ENCODE results near the gene RIMBP2. TPM values are rescaled to one million over a fixed set of nuclear protein-coding genes. Genes with fewer than 3 reads are reported as not detected.

RIMBP2 gene
- total RNA-seq, 1 experiment from 2014 or later: not detected

- DNase-seq (ENCODE audit: low read depth): no peak
These were observed 225.4 kb downstream of the RIMBP2 start for GRCh38 chr12:130490674-130491073.

DNA sequence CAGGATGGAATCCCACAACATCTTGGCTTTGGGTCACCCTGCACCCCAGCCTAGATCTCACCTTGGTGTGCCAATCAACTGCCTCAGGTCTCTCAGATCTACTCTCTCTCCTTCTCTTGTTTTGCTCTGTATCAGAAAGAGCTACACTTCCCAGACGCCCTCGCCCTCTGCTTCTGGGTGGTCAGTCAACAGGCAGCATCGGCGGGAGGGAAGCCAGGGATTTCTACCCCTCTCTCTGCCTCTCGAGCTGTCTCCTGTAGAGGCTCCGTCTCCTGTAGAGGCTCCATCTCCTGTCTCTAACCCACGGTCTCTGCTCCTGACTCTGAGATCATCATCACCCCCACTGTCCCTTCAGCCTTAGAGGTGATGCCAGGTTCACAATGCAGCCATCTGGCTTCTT lies 226.8 kb downstream of the RIMBP2 start:
- no peak for DNase-seq (ENCODE audit: low read depth)

DNA sequence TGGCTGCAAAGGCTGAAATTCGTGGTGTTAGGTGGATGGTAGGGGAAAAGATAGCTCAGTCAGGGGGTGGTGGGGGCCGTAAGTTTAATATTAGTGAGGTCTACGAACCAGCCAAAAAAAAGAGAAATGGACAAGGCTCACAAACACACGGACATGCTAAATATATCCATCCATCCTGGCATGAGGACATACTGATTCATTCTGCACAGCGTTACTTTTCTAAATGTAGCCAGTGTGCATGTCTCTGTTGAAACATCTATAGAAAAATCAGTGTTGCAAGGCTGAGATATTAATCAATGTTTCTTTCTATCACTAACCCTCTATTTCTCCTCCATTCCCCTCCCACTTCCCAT lies 227.8 kb downstream of the RIMBP2 start:
- DNase-seq (ENCODE audit: low read depth): no peak

DNA sequence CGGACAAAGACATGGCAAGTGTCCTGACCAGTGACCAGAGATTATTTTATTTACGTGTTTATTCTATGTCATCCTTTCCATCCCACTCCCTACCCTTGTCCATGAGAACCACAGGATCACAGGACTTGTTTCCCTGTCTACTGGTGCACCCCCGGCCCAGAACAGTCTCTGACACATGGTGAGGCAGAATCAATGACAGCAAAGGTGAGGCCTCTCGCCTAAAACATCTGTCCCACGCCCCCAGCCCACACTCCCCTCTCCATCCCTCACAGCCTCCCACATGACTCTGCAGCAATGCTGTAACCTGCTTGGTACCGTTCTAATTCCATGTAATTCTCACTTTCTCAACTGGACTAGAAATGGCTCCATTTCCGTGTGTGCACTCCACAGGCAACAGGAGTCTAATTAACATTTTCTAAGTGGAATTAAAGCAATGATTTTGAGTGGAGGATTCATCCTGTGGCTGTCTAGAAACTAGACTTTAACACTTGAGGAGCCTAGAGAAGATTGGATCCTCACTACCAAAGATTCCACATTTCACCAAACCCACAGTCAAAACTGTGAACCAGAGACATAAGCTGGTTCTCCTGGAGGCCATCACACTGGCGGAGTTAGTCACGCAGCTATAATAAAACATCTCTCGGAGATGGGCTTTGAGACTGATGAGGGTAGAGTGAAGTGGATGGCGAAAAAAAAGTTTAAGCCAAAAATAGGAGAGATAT lies 228.3 kb downstream of the RIMBP2 start:
- no peak for DNase-seq (ENCODE audit: low read depth)

DNA sequence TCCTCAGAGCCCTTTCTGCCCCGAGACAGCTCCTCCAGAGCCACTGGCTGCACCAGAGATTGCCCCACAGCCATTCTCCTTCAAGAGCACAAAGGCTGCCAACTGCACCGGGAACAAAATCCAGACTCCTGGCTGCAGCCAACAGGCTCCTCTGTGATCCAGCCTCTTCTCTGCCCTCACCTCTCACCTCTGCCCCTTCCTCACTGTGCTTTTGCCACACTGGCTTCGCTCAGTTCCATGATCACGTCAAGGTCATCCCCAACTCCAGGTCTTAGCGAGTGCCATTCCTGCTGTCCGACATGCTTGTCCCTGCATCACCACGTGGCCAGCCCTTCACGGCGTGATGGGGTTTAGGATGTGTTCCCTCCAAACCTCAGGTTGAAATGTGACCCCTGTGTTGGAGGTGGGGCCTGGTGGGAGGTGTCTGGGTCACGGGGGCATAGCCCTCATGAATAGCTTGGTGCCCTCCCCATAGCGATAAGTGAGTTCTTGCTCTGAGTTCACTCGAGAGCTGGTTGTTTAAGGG lies 229.1 kb downstream of the RIMBP2 start:
- no peak for DNase-seq (ENCODE audit: low read depth)

DNA sequence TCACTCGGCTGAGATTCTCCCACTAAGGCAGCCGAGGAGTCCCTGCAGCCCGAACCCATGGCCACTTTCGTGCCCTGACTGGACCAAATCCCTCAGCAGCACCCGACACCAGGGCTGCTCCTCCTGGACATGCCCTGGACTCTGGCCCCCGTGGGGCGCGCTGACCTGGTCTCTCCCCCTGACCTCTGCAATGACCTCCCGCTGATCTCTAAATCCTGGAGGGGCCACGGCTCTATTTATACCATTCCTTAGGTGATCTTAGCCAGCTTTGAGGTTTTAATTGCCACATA lies 230.0 kb downstream of the RIMBP2 start:
- no peak for DNase-seq (ENCODE audit: low read depth)

DNA sequence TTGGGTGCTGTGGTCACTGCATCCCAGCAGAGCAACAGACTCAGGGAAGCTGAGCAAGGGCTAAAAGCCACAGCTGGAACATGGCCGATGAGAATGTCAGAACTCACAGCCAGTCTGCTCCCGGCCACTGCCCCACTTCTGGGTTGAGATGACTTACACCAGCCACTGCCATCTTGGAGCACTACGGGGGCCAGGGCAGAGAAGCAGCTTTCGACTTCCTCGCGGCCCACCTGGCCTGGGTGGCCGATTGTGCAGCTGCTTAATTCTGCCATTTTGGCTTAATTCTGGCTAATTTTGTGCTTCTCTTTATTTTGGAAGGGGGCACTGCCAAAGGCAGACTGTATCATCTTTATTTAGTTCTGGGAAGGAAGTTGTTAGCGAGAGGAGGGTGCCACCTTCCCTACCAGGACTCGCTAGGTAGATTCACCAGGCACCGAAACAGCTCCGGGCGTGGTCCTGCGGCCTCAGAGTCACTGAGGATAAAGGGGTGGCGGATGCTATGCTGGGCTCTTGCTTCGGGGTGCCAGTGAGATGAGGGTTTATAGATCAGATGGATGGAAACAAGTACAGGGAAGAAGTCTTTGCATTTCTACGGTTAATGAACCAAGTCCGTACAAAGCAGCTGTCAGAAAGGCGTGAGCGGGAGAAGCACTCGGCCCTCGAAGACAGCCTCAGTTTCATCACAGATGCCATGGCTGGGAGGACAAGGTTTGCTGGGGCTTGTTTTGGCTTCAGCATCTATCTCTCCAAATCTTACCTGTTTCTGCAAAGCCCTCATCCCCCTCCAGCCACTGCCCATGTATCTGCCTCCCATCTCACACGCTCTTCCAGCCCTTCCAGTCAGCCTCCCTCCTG lies 230.6 kb downstream of the RIMBP2 start:
- no peak for DNase-seq (ENCODE audit: low read depth)

DNA sequence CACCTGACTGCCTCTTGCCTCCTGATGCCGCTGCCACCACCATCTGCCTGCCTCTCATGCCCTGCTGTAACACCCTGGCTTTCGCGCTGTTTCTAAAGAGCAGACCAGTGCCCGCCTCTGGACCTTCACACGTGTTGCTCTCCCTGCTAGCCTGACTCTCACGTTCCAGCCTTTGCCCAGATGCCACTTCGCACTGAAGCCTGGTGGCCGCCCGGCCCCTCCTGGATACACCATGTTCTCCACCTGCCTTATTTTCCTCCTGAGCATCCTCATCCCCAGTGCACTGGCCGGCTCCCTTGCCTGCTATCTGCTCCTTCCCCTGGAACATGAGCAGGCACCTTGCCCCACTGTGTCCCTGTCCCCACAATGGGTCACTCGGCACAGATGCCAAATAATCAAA lies 231.9 kb downstream of the RIMBP2 start:
- DNase-seq (ENCODE audit: low read depth): no peak

DNA sequence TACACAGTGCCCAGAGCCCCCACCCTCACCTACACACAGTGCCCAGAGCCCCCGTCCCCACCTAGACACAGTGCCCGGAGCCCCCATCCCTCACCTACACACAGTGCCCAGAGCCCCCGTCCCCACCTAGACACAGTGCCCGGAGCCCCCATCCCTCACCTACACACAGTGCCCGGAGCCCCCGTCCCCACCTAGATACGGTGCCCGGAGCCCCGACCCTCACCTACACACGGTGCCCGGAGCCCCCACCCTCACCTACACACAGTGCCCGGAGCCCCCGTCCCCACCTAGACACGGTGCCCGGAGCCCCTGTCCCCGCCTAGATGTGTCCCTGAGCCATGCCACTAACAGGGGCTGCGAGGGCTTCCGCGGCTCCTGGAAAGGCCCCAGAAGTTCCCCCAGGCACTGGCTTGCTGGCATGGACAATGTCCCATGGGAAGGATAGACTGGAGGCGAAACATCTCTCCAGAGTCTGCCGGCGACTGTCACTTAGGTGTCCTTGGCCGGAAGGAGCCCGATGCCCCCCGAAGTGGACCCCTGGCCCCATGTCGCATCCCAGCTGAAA lies 232.4 kb downstream of the RIMBP2 start:
- no peak for DNase-seq (ENCODE audit: low read depth)

- no peak for DNase-seq (ENCODE audit: low read depth)
These were observed 233.7 kb downstream of the RIMBP2 start for GRCh38 chr12:130482448-130482847.

- DNase-seq (ENCODE audit: low read depth): no peak
These were observed 234.7 kb downstream of the RIMBP2 start for GRCh38 chr12:130481392-130481879.

- DNase-seq (ENCODE audit: low read depth): no peak
These were observed 235.2 kb downstream of the RIMBP2 start for GRCh38 chr12:130480887-130481286.

DNA sequence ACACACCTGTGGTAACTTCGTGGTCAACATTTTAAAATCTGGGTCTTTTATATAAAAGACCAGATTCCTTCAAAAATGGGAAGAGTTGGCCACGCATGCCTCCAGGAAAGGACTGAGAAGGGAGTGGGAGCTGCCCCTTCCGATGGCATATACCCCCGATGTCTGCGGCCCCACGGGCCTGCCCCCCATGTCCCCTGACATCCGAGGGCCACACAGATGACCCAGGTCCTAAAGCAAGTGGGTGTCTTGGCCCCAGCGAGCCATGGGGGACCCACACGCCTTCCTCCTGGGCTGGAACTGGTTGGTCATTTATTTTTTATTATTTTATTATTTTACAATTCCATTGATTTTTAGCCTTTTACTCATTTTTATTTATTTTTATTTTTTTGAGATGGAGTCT lies 235.9 kb downstream of the RIMBP2 start:
- DNase-seq (ENCODE audit: low read depth): no peak

DNA sequence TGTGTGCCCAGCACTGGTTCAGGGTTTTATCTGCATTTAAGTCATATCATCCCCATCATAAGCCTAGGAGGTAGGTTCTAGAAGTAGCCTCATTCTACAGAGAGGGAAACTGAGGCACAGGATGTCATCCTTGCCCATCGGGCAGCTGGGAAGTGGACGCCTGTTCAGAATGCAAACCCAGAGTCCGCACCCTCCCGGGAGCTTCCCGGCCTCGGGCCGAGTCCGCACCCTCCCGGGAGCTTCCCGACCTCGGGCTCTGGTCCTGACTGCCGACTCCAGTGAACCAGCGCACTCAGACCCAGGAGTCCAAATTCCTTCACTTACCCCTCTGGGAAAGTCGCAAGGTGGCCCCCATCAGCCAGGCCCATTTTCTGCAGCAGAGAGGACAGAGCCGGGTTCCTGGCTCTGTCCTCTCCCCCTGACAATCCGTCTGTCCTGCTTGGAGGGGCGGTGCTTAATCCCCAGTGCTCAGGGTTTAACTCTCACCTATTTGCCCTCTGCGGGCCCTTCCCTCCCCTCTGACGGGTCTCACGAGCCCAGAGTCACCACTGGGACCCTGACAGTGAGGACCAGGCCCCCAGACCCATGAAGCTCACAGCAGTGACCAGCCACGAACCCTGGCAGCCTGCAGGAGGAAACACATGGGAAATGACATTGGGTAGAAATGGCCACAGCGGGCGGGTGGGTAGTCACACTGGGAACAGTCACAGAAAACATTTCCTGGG lies 236.5 kb downstream of the RIMBP2 start:
- DNase-seq (ENCODE audit: low read depth): no peak

- no peak for DNase-seq (ENCODE audit: low read depth)
These were observed 237.3 kb downstream of the RIMBP2 start for GRCh38 chr12:130478786-130479185.

- no peak for DNase-seq (ENCODE audit: low read depth)
These were observed 238.4 kb downstream of the RIMBP2 start for GRCh38 chr12:130477701-130478100.

DNA sequence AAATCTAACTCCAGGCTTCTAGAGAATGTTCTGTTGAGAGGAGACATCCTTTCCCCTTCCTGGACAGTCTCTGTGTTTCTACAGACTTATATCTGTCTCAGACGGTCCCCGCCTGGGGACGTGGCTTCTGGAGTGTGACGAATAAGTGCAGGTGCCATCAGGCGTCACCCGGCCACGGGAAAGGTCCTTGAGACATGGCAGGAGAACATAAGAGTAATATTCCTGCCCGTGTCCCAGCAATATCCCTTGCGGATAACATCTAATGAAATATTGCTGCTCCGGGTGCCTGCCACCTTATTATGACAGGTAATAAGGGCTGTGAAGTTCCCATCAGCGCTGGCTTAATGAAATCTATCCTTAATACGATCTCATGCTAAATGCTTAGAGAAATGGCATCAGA lies 238.8 kb downstream of the RIMBP2 start:
- no peak for DNase-seq (ENCODE audit: low read depth)

GRCh38 chr12:130476451-130477135 lies 239.5 kb downstream of the RIMBP2 start:
- DNase-seq (ENCODE audit: low read depth): no peak

DNA sequence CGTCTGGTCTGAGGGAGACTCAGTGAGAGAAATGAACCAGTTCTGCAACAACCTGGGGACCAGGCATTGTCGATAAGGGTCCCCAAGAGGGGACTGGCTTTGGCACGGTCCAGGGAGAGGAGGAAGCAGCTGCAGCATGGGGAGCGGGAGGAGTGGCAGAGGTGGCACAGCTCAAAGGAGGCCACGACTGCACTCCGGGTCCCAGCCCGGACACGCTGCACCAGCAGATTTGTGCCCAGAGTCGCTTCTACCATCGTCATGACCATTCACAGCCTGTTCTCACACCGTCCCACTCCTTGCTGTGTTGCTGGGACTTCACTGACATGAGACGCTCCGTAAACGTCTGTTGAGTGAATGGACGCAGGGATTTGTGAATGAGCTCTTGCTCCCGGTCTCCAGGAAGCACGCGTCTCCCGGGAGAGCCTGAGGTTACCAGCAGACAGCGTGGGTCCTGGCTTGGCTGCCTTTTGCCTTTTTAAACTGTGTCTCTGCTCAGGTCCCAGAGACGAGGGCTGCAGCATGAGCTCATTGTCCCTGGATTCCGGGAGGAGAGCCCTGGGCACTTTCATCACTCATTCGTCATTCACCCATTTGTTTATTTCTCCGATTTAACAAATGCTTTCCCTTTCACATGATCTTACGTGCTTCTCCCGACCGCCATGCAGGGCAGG lies 241.4 kb downstream of the RIMBP2 start:
- no peak for DNase-seq (ENCODE audit: low read depth)

DNA sequence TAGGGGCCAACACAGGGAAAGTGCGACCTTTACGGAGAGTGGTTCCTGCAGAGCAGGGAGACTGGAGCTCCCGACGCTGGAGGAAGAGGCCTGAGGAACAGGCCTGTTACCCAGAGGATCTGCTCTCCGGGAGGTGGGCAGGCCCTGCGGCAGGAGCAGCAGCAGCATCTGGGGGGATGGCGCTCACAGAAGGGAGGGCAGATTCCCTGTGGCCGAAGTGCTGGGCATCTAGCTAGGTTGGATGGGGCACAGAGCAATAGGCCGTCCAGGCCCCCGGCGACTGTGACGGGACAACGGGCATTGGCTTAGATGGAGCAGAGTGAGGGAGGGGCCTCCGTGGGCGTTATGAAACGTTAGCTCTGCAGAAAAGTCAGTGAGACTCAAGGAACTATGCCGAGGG lies 242.8 kb downstream of the RIMBP2 start:
- no peak for DNase-seq (ENCODE audit: low read depth)

DNA sequence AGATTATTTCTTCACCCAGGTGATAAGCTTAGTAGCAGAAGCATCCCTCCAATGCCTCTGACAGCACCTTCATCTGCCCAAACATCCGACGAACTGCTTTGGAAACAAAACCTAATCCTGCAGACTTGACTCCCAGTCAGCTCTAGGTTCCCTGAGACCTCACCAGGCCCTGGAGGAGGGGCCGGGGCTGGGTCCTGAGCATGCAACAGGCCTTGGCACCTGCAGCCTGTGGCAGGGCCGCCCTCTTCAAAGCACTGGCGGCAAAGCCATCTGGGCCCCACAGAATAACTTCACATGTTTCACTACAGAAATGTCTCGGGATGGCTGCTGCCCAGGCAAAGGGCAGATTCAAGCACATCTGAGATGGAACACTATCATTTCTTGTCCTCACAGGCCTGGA lies 245.1 kb downstream of the RIMBP2 start:
- no peak for DNase-seq (ENCODE audit: low read depth)
